SJSA1 (cell line): ENCODE measurements around the gene ITGA4. TPM values are rescaled to one million over a fixed set of nuclear protein-coding genes. Genes with fewer than 3 reads are reported as not detected.

Experiments
- DNase-seq, 2 experiments: peaks; one replicate each; pipeline ENCODE4 v3.0.0-alpha.2; 2015 to 2020; ENCODE audit warnings: low spot score in 2 of 2, low read depth in 1 of 2
- H3K27ac ChIP-seq: fragments of 250-450 bp; sonication (Bioruptor Pico); 2 replicates; pipeline ENCODE4 v1.5.1; 2020; ENCODE audit warnings: mild to moderate bottlenecking, moderate library complexity
- H3K27me3 ChIP-seq: fragments of 250-450 bp; sonication (Bioruptor Pico); replicated peaks from 2 replicates; pipeline ENCODE4 v1.5.1; 2020; ENCODE audit warnings: mild to moderate bottlenecking, moderate library complexity
- H3K36me3 ChIP-seq: fragments of 250-450 bp; sonication (Bioruptor Pico); 2 replicates; pipeline ENCODE4 v1.5.1; 2020; ENCODE audit warnings: mild to moderate bottlenecking
- H3K4me1 ChIP-seq: fragments of 250-450 bp; sonication (Bioruptor Pico); replicated peaks from 2 replicates; pipeline ENCODE4 v1.6.1; 2021; ENCODE audit warnings: mild to moderate bottlenecking
- H3K4me3 ChIP-seq: fragments of 250-450 bp; sonication (Bioruptor Pico); 2 replicates; pipeline ENCODE4 v1.5.1; 2020; ENCODE audit warnings: mild to moderate bottlenecking
- H3K9me3 ChIP-seq: fragments of 250-450 bp; sonication (Bioruptor Pico); replicated peaks from 2 replicates; pipeline ENCODE4 v1.5.1; 2020; ENCODE audit warnings: mild to moderate bottlenecking
- total RNA-seq: library from RNA; depleted of rRNA; stranded (reverse); fragments of >200 nt; shearing (Covaris generic); gene quantifications from 2 replicates; pipeline ENCODE4 v1.2.3, GENCODE V29; 2014

ITGA4 gene
- total RNA-seq, 1 experiment from 2014 or later = 80.0 TPM

GRCh38 chr2:181465676-181466375 is 8.6 kb downstream of the ITGA4 start:
- Histone ChIP-seq H3K4me1 (peaks cover 30% of the 10 kb centered on the region), H3K27me3 (no peaks in the 10 kb centered on the region), H3K4me3 (no peak overlapping the region), H3K27ac (no peak overlapping the region), H3K36me3 (peaks cover 11% of the 10 kb centered on the region), H3K9me3 (no peaks in the 10 kb centered on the region)
- DNase-seq = no peak

- Histone ChIP-seq H3K4me1 (peaks cover 41% of the 10 kb centered on the region), H3K27me3 (no peaks in the 10 kb centered on the region), H3K27ac (no peak overlapping the region), H3K4me3 (no peak overlapping the region), H3K9me3 (no peaks in the 10 kb centered on the region), H3K36me3 (peaks cover 8% of the 10 kb centered on the region)
- DNase-seq = peak in 1 of 2 experiments; percentile 54
Measured at GRCh38 chr2:181466661-181467576, 9.7 kb downstream of the ITGA4 start.

- Histone ChIP-seq H3K27me3 (no peaks in the 10 kb centered on the region), H3K4me1 (peaks cover 41% of the 10 kb centered on the region), H3K27ac (no peak overlapping the region), H3K36me3 (peaks cover 7% of the 10 kb centered on the region), H3K4me3 (no peak overlapping the region), H3K9me3 (no peaks in the 10 kb centered on the region)
- no peak for DNase-seq
Measured at GRCh38 chr2:181467966-181468707, 11.0 kb downstream of the ITGA4 start.

GRCh38 chr2:181468811-181469210 is 11.6 kb downstream of the ITGA4 start:
- Histone ChIP-seq H3K9me3 (no peaks in the 10 kb centered on the region), H3K4me1 (peaks cover 47% of the 10 kb centered on the region), H3K27ac (no peak overlapping the region), H3K27me3 (no peaks in the 10 kb centered on the region), H3K36me3 (0 out of 2 replicates have a peak, but pooled peaks cover 3% of the 10 kb centered on the region), H3K4me3 (no peak overlapping the region)
- DNase-seq = no peak

GRCh38 chr2:181471226-181471625 is 14.0 kb downstream of the ITGA4 start:
- DNase-seq = no peak
- H3K36me3 ChIP-seq = peaks cover 9% of the 10 kb centered on the region
- no peaks in the 10 kb centered on the region for H3K27me3 ChIP-seq
- H3K9me3 ChIP-seq = no peaks in the 10 kb centered on the region
- H3K4me3 ChIP-seq = no peak overlapping the region
- H3K27ac ChIP-seq = no peak overlapping the region
- peaks cover 36% of the 10 kb centered on the region for H3K4me1 ChIP-seq

- Histone ChIP-seq H3K4me1 (peaks cover 35% of the 10 kb centered on the region), H3K4me3 (no peak overlapping the region), H3K27me3 (no peaks in the 10 kb centered on the region), H3K36me3 (peaks cover 14% of the 10 kb centered on the region), H3K9me3 (no peaks in the 10 kb centered on the region), H3K27ac (no peak overlapping the region)
- DNase-seq = no peak
Measured at GRCh38 chr2:181471783-181472182, 14.6 kb downstream of the ITGA4 start.

GRCh38 chr2:181472990-181473389 is 15.8 kb downstream of the ITGA4 start:
- H3K4me3 ChIP-seq = no peak overlapping the region
- no peaks in the 10 kb centered on the region for H3K27me3 ChIP-seq
- no peaks in the 10 kb centered on the region for H3K9me3 ChIP-seq
- H3K4me1 ChIP-seq = peaks cover 35% of the 10 kb centered on the region
- DNase-seq = no peak
- no peak overlapping the region for H3K27ac ChIP-seq
- H3K36me3 ChIP-seq = peaks cover 13% of the 10 kb centered on the region

GRCh38 chr2:181474222-181474881 is 17.2 kb downstream of the ITGA4 start:
- Histone ChIP-seq H3K36me3 (peaks cover 13% of the 10 kb centered on the region), H3K27ac (no peak overlapping the region), H3K4me3 (no peak overlapping the region), H3K27me3 (no peaks in the 10 kb centered on the region), H3K4me1 (peaks cover 27% of the 10 kb centered on the region), H3K9me3 (no peaks in the 10 kb centered on the region)
- DNase-seq = no peak

GRCh38 chr2:181483211-181483610 is 26.0 kb downstream of the ITGA4 start:
- DNase-seq = no peak
- no peak overlapping the region for H3K4me3 ChIP-seq

GRCh38 chr2:181483876-181484275 is 26.7 kb downstream of the ITGA4 start:
- Histone ChIP-seq H3K27ac (no peak overlapping the region), H3K27me3 (no peaks in the 10 kb centered on the region), H3K36me3 (peaks cover 35% of the 10 kb centered on the region), H3K4me3 (no peak overlapping the region), H3K9me3 (no peaks in the 10 kb centered on the region), H3K4me1 (no peaks in the 10 kb centered on the region)
- DNase-seq = no peak

More at GRCh38 chr2:181483211-181483610, 26.0 kb downstream of the ITGA4 start:
- Histone ChIP-seq H3K9me3 (no peaks in the 10 kb centered on the region), H3K27ac (no peak overlapping the region), H3K27me3 (no peaks in the 10 kb centered on the region), H3K36me3 (peaks cover 35% of the 10 kb centered on the region), H3K4me1 (no peaks in the 10 kb centered on the region)

- H3K4me3 ChIP-seq = no peak overlapping the region
- H3K27ac ChIP-seq = no peak overlapping the region
- DNase-seq = no peak
- no peaks in the 10 kb centered on the region for H3K9me3 ChIP-seq
- peaks cover 35% of the 10 kb centered on the region for H3K36me3 ChIP-seq
- H3K27me3 ChIP-seq = no peaks in the 10 kb centered on the region
- H3K4me1 ChIP-seq = no peaks in the 10 kb centered on the region
Measured at GRCh38 chr2:181484851-181485637, 27.9 kb downstream of the ITGA4 start.

GRCh38 chr2:181485638-181485946 is 28.4 kb downstream of the ITGA4 start:
- DNase-seq = no peak
- H3K4me1 ChIP-seq = no peaks in the 10 kb centered on the region
- H3K27me3 ChIP-seq = no peaks in the 10 kb centered on the region
- H3K27ac ChIP-seq = no peak overlapping the region
- H3K9me3 ChIP-seq = no peaks in the 10 kb centered on the region
- H3K36me3 ChIP-seq = peaks cover 35% of the 10 kb centered on the region
- no peak overlapping the region for H3K4me3 ChIP-seq

GRCh38 chr2:181499231-181499630 is 42.0 kb downstream of the ITGA4 start:
- Histone ChIP-seq H3K27ac (no peak overlapping the region), H3K27me3 (no peaks in the 10 kb centered on the region), H3K9me3 (no peaks in the 10 kb centered on the region), H3K36me3 (peaks cover 36% of the 10 kb centered on the region), H3K4me1 (no peaks in the 10 kb centered on the region), H3K4me3 (no peak overlapping the region)
- no peak for DNase-seq
